ENCODE results near the gene DDAH2.

The DDAH2 gene, protein sequence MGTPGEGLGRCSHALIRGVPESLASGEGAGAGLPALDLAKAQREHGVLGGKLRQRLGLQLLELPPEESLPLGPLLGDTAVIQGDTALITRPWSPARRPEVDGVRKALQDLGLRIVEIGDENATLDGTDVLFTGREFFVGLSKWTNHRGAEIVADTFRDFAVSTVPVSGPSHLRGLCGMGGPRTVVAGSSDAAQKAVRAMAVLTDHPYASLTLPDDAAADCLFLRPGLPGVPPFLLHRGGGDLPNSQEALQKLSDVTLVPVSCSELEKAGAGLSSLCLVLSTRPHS

DNA sequence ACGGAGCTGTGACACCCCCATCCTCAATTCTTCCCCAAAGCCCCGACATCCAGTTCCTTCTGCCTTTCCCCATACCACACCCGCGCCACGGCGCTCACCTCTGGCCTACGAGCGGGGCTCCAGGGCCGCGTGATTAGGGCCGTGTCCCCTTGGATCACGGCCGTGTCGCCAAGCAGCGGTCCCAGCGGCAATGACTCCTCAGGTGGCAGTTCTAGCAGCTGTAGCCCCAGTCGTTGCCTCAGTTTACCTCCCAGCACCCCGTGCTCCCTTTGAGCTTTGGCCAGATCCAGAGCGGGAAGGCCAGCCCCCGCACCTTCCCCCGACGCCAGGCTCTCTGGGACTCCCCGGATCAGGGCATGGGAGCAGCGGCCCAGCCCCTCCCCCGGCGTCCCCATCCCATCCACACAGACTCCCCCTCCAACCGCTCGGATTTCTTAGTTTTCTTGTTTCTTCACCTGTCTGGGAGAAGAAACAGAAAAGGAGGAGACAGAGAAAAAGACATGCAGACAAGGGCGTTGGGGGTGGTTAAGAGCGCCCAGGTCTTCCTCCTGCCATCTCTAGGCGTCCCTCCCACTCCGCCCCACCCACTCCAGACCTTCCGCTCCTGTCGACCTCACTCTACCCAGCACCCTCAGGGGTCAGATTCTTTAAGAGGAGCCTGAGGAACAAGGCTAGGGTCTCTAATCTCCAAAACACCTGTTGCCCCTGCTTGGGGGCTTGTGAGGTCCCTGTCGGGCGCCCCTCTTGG lies at the start of gene DDAH2:
TSS of gene DDAH2 (minus strand) at position 533 of the 748 bp plus-strand sequence. CDS start at position 395, 138 bp downstream.
- peak within 1 kb of the TSS; percentile 73 for H3K4me3 ChIP-seq (ENCODE audit: low read length)

DNA sequence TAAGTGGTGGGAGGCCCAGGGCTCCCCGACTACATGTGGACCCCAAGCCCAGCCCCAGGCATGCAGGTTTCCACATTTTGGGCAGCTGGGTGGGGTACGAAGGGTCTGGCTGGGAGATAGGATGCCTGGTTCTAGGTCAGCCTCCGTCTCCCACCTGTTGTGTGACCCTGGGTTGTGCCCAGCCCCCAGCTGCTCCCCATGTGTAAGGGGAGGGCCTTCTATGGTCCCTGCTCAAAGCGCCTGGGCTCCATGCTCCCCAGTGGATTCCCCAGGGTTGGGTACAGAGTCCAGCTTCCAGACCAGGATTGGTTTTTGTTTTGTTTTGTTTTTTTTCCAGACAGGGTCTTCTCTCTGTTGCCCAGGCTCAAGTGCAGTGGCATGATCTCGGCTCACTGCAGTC lies 49.1 kb upstream of the DDAH2 start:
- Histone ChIP-seq H3K9me3 (ENCODE audit: control insufficient read depth, low read depth, low read length) (no peaks in the 10 kb centered on the region), H3K36me3 (ENCODE audit: control insufficient read depth, low read depth, low read length) (peaks cover 50% of the 10 kb centered on the region), H3K27ac (ENCODE audit: low read length) (no peak overlapping the region), H3K4me1 (ENCODE audit: control insufficient read depth, low read depth, low read length) (no peaks in the 10 kb centered on the region), H3K27me3 (ENCODE audit: control insufficient read depth, insufficient read depth, low read length) (no peaks in the 10 kb centered on the region), H3K4me3 (ENCODE audit: low read length) (no peak overlapping the region), H3K9ac (ENCODE audit: low read length) (no peak overlapping the region)

More for the DNA sequence above, at the start of gene DDAH2:
- Histone ChIP-seq H3K27me3 (ENCODE audit: control insufficient read depth, insufficient read depth, low read length) (no peaks in the 10 kb centered on the region), H3K4me1 (ENCODE audit: control insufficient read depth, low read depth, low read length) (peaks cover 6% of the 10 kb centered on the region), H3K36me3 (ENCODE audit: control insufficient read depth, low read depth, low read length) (peaks cover 41% of the 10 kb centered on the region), H3K9me3 (ENCODE audit: control insufficient read depth, low read depth, low read length) (no peaks in the 10 kb centered on the region), H3K9ac (ENCODE audit: low read length) (peak within 1 kb of the TSS; percentile 77), H3K27ac (ENCODE audit: low read length) (no peak within 1 kb of the TSS)

DNA sequence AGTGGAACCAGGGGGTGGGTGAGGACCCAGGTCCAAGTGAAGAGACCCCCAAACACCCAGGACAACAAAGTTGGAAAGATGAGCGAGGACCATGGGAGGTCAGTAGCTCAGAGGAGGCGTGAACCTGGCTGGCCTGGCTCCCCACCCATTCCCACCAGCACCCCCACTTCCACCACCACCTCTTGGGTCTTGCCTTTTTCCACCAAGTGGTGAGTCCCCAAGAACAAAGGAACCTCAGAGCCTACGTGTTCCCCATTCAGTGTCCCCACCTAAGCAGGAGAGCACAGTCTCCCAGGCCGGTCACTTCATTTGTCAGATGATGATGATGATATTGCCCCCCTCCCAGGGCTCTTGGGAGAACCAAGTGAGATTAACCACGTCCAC lies 48.6 kb upstream of the DDAH2 start:
- Histone ChIP-seq H3K27ac (ENCODE audit: low read length) (no peak overlapping the region), H3K9me3 (ENCODE audit: control insufficient read depth, low read depth, low read length) (no peaks in the 10 kb centered on the region), H3K9ac (ENCODE audit: low read length) (no peak overlapping the region), H3K4me3 (ENCODE audit: low read length) (no peak overlapping the region), H3K4me1 (ENCODE audit: control insufficient read depth, low read depth, low read length) (no peaks in the 10 kb centered on the region), H3K27me3 (ENCODE audit: control insufficient read depth, insufficient read depth, low read length) (no peaks in the 10 kb centered on the region), H3K36me3 (ENCODE audit: control insufficient read depth, low read depth, low read length) (peaks cover 45% of the 10 kb centered on the region)

DNA sequence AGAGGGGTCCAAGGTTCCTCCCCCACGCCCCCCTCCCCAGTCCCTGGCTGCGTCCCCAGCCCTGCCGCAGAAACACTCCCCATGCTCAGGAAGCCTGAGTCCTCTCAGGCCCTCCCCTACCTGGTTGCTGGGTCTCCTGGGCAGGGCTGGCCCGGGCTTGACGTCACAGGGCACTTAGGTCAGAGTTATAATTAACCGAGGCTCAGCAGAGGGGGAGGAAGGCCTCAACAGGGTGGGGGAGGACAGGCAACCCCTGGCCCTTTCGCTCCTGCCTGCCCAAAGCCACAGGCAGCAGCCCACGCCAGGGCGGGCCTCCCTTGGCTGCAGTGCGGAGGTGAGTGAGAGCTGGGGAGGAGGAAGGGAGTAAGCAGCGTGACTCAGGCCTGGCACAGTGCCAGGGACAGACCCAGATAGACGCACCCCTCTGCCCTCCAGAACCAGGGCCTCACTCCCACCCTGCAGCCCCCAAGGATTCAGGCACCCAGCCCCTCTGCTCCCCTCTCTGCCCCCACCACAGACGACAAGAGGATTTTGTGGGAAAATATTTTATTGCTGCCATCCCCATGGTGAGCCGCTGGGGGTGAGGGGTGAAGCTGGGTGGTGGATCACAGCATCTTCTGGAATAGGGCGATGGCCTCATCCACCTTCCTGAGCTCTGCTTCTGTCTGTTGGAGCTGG lies 48.0 kb upstream of the DDAH2 start, which contains the start of gene VWA7:
TSS of gene VWA7 (minus strand) at position 340 of the 678 bp plus-strand sequence. CDS start 549 bp downstream, outside the sequence.
- Histone ChIP-seq H3K9ac (ENCODE audit: low read length) (no peak within 1 kb of the TSS), H3K9me3 (ENCODE audit: control insufficient read depth, low read depth, low read length) (no peaks in the 10 kb centered on the region), H3K36me3 (ENCODE audit: control insufficient read depth, low read depth, low read length) (peaks cover 39% of the 10 kb centered on the region), H3K4me3 (ENCODE audit: low read length) (no peak within 1 kb of the TSS), H3K27ac (ENCODE audit: low read length) (no peak within 1 kb of the TSS), H3K4me1 (ENCODE audit: control insufficient read depth, low read depth, low read length) (no peaks in the 10 kb centered on the region), H3K27me3 (ENCODE audit: control insufficient read depth, insufficient read depth, low read length) (no peaks in the 10 kb centered on the region)

DNA sequence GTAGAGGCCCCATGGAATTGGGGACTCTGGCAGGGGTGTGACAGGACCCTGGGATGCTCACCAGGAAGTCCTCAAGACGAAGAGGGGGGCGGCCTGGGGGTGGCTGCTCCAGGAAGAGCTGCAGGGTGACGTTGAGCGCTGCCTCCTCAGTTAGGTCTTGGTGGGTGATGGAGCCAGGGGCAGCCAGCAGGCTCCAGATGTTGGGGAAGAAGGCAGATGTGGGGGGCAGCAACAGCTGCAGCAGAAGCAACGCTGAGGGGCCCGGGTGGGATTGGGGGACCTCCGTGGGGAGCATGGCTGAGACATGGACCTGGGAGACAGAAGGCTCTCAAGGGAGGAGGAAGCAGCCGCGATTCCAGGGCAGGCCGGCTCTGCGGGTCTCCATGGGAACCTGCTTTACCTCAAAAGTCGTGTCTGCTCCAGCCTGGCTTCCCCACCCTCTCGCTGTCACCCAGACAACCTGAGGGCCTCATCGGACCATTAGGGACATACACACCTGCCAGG lies 47.4 kb upstream of the DDAH2 start:
- Histone ChIP-seq H3K4me1 (ENCODE audit: control insufficient read depth, low read depth, low read length) (no peaks in the 10 kb centered on the region), H3K4me3 (ENCODE audit: low read length) (no peak overlapping the region)

DNA sequence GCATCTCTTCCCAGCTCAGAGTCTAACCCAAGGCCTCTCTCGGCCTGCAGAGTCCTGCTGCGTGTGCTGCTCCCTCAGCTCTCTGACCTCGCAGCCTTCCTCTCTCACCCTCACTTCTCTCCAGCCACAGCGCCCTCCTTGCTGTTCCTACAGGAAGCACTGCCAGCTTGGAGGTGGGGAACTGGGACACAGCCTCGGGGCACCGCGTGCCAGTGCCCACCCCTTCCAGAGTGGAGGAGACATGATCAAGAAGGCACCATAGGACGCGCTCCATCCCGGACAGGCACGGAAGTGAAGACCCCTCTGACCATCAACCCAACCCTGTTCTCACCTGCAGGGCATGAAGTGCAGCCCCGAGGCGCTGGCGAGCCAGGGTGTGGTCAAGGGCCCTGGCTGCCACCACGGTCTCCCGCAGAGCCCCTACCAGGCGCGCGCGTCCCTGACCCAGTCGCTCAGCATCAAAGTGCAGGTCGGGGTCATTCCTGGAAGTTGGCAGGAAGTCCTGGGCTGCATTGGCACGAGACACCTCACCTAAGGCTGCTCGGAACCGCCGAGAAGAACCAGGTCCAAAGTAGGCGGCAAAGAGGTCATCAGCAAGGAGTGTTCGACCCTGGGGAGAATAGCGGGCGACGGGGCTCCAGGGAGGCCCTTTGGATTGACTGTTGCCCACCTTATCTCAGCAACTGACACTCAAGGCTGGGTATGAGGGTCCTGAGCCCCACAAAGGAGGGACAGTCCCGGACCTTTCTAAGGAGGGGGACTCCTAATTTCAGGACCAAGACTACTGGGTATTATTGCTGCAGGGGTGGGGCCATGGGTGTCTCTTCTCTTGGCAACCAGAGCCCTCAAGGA lies 46.8 kb upstream of the DDAH2 start:
- H3K9ac ChIP-seq (ENCODE audit: low read length): no peak overlapping the region
- no peaks in the 10 kb centered on the region for H3K27me3 ChIP-seq (ENCODE audit: control insufficient read depth, insufficient read depth, low read length)
- H3K9me3 ChIP-seq (ENCODE audit: control insufficient read depth, low read depth, low read length): no peaks in the 10 kb centered on the region
- no peaks in the 10 kb centered on the region for H3K4me1 ChIP-seq (ENCODE audit: control insufficient read depth, low read depth, low read length)
- peaks cover 32% of the 10 kb centered on the region for H3K36me3 ChIP-seq (ENCODE audit: control insufficient read depth, low read depth, low read length)
- no peak overlapping the region for H3K4me3 ChIP-seq (ENCODE audit: low read length)
- no peak overlapping the region for H3K27ac ChIP-seq (ENCODE audit: low read length)

More for the DNA sequence above, 47.4 kb upstream of the DDAH2 start:
- no peaks in the 10 kb centered on the region for H3K9me3 ChIP-seq (ENCODE audit: control insufficient read depth, low read depth, low read length)
- no peak overlapping the region for H3K27ac ChIP-seq (ENCODE audit: low read length)
- no peaks in the 10 kb centered on the region for H3K27me3 ChIP-seq (ENCODE audit: control insufficient read depth, insufficient read depth, low read length)
- peaks cover 34% of the 10 kb centered on the region for H3K36me3 ChIP-seq (ENCODE audit: control insufficient read depth, low read depth, low read length)
- no peak overlapping the region for H3K9ac ChIP-seq (ENCODE audit: low read length)

DNA sequence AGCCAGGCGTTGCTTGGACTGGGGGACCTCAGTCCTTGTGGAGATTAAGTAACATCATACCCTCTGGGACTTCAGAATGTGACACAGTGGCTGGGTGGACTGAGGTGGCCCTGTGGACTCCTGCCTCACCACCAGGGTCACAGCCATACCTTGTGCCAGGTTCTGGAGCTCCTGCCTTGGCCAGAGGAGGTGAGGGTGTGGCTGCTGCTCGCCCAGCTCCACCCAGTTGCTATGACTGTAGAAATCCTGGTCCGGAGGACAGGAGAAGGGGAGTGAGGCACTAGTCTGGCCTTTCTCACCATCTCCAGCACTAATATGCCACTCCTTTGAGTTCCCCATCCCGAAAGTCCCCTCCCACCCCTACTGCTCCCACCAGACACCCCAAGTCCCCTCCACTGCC lies 46.1 kb upstream of the DDAH2 start:
- no peaks in the 10 kb centered on the region for H3K27me3 ChIP-seq (ENCODE audit: control insufficient read depth, insufficient read depth, low read length)
- H3K9ac ChIP-seq (ENCODE audit: low read length): no peak overlapping the region
- no peak overlapping the region for H3K4me3 ChIP-seq (ENCODE audit: low read length)
- no peaks in the 10 kb centered on the region for H3K9me3 ChIP-seq (ENCODE audit: control insufficient read depth, low read depth, low read length)
- H3K4me1 ChIP-seq (ENCODE audit: control insufficient read depth, low read depth, low read length): no peaks in the 10 kb centered on the region
- no peak overlapping the region for H3K27ac ChIP-seq (ENCODE audit: low read length)
- peaks cover 25% of the 10 kb centered on the region for H3K36me3 ChIP-seq (ENCODE audit: control insufficient read depth, low read depth, low read length)

DNA sequence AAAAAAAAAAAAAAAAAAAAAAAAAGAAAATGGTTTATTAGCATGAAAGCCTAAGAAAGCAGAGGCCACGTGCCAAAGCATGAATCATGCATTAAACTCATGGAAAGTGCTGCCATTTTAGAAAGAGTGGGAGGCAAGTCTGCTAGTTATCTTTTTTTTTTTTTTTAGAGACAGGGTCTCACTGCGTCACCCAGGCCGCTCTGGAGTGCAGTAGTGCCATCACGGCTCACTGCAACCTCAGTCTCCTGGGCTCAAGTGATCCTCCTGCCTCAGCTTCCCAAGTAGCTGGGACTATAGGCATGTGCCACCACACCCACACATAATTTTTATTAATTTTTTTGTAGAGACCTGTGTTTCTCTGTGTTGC lies 42.9 kb upstream of the DDAH2 start:
- H3K4me1 ChIP-seq (ENCODE audit: control insufficient read depth, low read depth, low read length): no peaks in the 10 kb centered on the region

DNA sequence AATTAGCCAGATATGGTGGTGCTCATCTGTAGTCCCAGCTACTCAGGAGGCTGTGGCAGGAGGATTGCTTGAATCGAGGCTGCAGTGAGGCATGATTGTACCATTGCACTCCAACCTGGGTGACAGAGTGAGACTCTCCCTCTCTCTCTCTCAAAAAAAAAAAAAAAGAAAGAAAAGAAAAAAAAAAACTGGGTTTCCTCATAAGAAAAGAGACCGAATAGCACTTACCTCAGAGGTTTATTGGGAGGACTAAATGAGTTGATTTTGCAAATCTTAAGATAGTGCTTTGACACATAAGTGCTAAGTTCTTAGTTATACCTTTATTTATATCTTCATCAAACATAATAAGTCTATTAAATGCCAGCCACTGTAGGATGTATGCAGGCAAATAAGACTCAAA lies 41.8 kb upstream of the DDAH2 start:
- Histone ChIP-seq H3K9me3 (ENCODE audit: control insufficient read depth, low read depth, low read length) (no peaks in the 10 kb centered on the region), H3K4me3 (ENCODE audit: low read length) (no peak overlapping the region), H3K36me3 (ENCODE audit: control insufficient read depth, low read depth, low read length) (no peaks in the 10 kb centered on the region), H3K4me1 (ENCODE audit: control insufficient read depth, low read depth, low read length) (no peaks in the 10 kb centered on the region), H3K27me3 (ENCODE audit: control insufficient read depth, insufficient read depth, low read length) (no peaks in the 10 kb centered on the region), H3K27ac (ENCODE audit: low read length) (no peak overlapping the region), H3K9ac (ENCODE audit: low read length) (no peak overlapping the region)

More for the DNA sequence above, 42.9 kb upstream of the DDAH2 start:
- Histone ChIP-seq H3K36me3 (ENCODE audit: control insufficient read depth, low read depth, low read length) (no peaks in the 10 kb centered on the region), H3K9me3 (ENCODE audit: control insufficient read depth, low read depth, low read length) (no peaks in the 10 kb centered on the region), H3K9ac (ENCODE audit: low read length) (no peak overlapping the region), H3K27me3 (ENCODE audit: control insufficient read depth, insufficient read depth, low read length) (no peaks in the 10 kb centered on the region), H3K4me3 (ENCODE audit: low read length) (no peak overlapping the region), H3K27ac (ENCODE audit: low read length) (no peak overlapping the region)

DNA sequence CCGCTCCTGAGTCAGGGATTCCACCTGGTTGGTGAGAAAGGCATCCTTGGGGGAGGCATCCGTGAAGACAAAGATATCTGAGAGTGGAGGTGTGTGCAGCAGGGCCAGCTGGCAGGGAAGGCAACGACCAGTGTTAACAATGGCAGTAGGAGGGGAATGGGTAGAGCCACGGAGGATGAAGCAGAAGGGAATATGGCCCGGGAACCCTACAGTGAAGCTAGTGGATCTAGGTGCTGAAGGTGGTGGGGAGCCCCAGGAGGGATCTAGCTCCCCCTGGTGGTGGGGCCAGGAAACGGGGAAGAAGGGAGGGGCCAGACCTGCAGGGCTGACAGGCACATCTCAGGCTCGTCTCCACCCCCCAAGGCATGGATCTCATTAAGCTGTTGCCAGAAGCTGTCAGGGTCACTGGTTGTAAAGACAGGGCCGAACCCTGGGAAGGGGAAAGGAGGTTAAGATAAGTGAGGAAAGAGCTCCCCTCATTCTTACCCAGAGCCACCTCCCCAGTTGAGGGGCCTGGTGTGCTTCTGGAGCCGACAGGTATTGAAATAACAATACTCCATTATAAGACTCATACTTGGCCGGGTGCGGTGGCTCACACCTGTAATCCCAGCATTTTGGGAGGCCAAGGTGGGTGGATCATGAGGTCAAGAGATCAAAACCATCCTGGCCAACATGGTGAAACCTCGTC lies 40.7 kb upstream of the DDAH2 start:
- Histone ChIP-seq H3K9ac (ENCODE audit: low read length) (no peak overlapping the region), H3K27ac (ENCODE audit: low read length) (no peak overlapping the region), H3K4me3 (ENCODE audit: low read length) (no peak overlapping the region), H3K9me3 (ENCODE audit: control insufficient read depth, low read depth, low read length) (no peaks in the 10 kb centered on the region), H3K4me1 (ENCODE audit: control insufficient read depth, low read depth, low read length) (no peaks in the 10 kb centered on the region), H3K27me3 (ENCODE audit: control insufficient read depth, insufficient read depth, low read length) (no peaks in the 10 kb centered on the region), H3K36me3 (ENCODE audit: control insufficient read depth, low read depth, low read length) (no peaks in the 10 kb centered on the region)

Data from iPS-18a (cell line).